Skin of body (tissue), 2 donors: Measurements from ENCODE around the gene LBX1. TPM values are rescaled to one million over a fixed set of nuclear protein-coding genes. Genes with fewer than 3 reads are reported as not detected.

ENCODE experiments used
- DNase-seq: peaks from one replicate; lab custom pipeline; 2025; lab: John Stamatoyannopoulos, UW
- total RNA-seq: library from RNA; depleted of rRNA; stranded (reverse); fragments of >200 nt; gene quantifications from one replicate; pipeline ENCODE4 v1.2.3, GENCODE V29; 2014

Gene LBX1
- total RNA-seq, 1 donor from 2014 or later = 0.20 TPM

DNA sequence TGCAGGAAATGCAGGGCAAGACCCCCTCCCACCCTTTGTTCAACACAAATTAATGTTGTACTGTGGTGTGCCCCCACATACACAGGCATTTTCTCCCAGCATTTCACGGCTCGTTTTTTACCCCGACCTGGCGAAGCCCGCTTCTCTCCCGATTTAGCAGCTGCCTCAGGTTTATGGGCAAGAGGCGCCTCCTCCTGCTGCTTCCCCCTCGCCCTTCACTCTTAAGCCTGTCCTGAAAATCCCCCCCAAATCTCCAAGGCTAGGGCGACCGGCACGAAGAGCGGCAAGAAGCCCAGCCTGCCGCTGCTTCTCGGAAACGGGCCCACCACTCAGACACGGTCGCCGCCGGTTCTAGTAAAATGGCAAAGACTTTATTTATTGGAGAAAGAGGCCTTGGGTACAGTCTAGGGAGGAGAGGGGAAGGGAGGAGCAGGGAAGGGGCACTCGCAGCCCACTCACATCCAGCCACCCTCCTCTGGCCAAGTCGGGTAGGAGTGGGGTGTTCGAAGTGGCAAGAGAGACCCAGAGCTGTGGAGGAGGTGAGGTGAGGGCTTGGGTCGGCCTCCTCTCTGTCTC, 3.3 kb downstream of the LBX1 start:
- no peak for DNase-seq

DNA sequence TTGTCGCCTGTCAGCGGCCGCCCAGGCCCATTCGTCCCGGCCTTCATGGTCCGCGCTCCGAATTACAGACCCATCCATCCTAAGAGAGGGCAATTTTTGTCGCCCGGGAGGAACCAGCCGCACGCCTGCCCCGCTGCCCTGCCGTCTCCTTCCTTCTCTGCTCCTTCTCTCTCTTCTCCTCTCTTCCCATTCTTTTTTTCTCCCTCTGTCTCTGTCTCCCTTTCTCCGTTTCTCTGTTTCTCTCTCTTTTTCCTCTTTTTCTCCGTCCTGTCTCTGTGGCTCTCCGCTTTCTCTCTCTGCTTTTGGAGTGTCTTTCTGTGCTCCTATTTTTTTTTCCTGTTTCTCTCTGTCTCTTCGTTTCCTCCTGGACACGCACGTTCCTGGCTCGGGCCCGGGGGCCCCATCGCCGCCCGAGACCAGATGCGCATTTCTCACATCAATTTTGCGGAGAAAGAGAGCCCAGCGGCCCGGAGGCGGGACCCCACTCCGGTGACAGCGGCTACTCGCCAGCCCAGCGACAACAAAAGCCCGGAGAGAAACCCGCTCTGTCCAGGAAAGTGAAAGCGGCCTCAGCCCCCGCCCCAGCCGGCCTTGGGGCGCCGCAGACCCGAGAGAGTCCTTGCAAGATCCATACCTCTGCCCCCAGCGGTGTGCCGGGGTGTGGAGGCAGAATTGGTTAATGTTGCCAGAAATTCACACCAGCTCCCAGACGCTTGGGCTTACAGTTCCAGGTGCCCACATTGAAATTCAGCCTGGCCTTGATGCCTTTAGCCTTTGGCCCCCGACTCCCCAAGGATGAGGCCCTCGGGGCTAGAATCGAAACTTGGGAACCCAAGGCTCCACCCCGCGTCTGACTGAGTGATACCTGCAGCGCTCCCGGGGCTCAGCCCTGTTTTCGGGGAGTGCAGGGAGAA, 4.1 kb downstream of the LBX1 start:
- DNase-seq = no peak

DNA sequence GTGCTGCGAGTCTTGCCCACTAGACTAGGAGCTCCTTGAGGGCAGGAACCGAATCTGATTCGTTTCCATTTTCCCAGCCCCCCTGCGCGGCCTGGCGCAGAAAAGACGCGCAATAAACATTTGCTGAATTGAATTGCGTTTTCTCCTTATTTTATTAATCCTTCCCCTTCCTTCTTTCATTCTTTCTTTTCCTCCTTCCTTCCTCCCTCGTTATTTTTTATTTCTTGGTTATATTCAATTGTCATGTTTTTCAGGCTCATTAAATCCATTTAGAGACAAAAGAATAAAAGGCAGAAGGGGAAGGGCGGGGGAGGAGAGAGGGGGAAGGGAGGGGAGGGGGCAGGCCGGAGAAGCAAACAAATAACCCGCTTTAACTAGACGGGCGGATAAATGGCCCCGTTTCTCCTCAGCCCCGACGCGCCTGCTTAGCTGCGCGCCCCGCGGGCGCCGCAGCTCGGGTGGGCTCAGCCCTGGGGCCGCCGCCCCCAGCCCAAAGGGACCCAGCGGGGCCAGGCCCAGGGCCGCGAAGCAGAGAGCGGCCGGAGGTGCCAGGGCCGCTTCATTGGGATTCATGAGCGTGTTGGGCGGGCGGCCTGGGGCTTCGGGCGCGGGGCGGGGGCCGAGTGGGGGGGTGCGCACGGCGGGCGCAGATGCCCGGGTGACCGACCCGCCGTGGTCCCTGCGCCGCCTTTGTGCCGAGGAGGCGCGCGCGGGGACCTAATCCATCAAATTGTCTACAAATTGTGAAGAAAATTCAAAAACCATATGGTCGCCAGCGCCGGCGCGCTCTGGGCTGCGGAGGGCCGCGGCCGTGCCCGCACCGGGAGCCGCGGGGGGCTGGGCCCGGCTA, 5.0 kb downstream of the LBX1 start:
- DNase-seq = no peak

DNA sequence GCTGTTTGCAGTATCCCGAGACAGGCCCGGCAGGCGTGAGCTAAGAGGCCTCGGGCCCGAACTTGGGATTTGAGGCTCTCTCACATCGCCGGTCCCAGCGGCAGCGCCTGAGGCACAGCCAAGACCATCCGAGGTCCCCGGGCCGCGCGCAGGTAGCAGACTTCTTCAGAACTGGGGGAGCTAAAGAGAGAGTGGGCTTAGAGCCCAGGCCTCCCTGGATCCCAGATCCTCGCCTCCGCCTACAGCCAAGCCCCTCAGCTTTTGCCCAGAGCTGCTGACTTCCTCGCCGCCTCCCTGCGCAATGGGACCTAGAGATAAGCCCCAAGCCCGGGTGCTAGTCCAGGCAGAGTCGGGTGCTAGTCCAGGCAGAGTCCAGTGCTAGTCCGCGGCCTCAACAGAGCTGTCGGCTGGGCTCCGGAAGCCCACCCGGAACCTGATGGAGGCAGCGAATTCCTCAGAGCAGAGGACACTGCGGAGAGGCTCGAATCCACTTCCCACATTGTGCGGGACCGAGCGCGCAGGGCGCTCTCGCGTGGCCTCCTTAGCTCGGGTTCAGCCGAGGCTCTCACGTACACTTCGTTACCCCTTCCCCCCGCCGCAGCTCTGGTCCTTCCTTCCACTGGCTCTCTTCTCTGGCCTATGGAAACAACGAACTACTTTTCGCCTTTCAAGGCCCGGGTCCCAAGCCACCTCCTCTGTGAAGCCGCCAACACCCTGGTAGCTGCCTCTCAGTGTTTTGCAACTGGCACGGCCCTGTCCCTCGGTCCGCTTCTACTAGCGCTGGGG, 5.8 kb downstream of the LBX1 start:
- DNase-seq = no peak

DNA sequence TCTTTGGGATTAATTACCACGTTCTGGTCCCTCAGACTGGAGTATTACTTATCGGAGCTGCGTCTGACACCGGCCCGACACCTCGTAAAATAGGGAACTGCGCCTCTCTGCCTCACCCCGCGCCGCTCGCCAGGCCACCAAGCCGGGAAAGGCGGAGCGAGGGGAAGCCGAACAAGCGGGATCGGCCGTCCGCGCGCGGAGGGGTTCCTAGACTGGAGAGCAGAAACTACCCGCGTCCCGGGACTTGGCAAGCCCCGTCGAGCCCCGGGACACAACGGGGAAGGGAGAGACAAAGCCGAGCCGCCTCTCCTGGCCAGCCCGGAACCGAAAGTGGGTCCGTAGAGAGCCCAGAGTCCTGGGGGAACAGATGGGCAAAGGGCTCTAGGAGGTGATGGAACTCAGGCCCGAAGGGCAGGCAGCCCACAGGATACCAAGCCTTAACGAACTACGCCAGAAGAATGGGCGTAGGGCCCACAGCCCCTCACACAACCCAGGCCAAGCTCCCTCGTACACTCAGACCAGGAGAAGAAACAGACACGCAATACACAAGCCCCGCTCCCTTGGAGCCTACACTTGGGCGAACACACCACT, 6.5 kb downstream of the LBX1 start:
- no peak for DNase-seq

GRCh38 chr10:101221963-101222531, 7.2 kb downstream of the LBX1 start:
- DNase-seq = no peak

DNA sequence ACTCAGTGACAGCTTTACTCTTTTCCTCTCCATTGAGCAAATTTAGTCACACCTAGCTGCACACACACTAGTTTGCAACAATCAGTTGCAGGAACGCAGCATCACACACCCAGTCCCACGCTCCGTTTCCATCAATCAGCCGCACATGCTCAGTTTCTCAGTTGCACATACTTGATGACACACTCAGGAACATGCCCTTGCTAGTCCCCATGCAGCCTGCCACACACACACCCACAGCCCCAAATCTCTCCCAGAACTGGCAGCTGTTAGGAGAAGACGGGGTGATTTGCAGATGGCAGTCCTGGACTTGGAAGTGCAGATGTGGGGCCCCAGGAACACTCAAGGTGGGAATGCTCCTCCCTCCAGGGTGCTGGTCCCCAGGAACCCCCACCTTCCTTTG, 7.7 kb downstream of the LBX1 start:
- DNase-seq = no peak

DNA sequence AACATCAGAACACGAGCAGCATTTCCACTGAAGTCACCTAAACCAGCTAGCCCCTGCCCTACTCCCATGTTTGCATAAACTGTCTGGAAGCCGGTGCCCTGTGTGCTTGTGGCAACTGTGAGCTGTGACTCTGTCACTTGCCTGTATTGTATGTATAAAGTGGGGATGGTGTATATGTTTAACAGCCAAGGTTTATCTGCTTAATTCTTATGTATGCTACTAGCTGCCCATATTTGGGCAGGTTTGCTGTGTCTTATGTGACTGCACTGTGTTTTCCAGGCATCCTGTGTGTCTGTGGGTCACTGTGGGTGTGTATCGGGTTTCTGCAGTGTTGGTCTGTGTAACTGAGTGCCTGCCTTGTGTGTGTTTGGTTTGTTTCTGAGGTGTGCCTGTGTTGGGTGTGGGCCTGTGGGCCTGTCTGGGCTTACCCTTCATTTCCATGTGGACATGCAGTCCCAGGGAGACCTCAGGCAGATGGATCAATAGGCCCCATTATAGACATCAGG, 9.3 kb downstream of the LBX1 start:
- DNase-seq = no peak

DNA sequence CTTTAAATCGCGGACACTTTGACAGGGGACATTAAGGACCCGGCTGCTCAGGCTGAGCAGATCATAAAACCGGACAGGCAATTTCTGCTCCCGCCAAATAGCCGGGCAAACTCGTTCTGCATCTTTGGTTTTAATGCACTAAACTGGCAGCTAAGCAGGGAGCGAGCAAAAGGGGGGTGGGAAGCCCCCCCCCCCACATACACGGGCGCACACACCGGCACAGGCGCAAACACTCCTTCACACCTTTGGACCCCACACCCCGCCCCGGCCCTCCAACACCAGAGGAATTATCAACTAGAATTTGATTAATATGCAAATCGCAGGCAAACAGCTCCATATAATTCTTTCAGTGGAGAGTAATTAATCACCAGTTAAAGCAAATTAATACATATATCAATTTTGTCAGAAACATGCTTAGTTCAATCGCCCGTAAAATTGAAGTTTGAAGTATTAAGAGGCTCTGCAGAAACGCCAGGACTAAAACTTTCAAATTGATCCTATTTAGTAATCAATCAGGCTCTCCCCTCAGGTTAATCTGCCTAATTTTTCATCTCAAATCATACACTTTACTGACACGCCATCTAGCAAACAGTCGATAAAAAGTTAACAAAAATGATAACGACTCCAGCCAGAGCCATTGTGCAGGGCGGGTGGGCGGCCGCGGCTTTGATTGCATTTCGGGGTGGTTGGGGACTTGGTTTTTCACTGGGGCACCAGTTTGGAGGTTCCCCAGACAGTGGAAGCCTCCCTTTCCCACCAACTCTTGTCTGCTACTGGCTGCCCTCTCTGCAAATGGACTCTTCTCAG, 9.9 kb downstream of the LBX1 start:
- DNase-seq = no peak

- no peak for DNase-seq
These were observed 10.7 kb downstream of the LBX1 start for GRCh38 chr10:101218351-101219138.

DNA sequence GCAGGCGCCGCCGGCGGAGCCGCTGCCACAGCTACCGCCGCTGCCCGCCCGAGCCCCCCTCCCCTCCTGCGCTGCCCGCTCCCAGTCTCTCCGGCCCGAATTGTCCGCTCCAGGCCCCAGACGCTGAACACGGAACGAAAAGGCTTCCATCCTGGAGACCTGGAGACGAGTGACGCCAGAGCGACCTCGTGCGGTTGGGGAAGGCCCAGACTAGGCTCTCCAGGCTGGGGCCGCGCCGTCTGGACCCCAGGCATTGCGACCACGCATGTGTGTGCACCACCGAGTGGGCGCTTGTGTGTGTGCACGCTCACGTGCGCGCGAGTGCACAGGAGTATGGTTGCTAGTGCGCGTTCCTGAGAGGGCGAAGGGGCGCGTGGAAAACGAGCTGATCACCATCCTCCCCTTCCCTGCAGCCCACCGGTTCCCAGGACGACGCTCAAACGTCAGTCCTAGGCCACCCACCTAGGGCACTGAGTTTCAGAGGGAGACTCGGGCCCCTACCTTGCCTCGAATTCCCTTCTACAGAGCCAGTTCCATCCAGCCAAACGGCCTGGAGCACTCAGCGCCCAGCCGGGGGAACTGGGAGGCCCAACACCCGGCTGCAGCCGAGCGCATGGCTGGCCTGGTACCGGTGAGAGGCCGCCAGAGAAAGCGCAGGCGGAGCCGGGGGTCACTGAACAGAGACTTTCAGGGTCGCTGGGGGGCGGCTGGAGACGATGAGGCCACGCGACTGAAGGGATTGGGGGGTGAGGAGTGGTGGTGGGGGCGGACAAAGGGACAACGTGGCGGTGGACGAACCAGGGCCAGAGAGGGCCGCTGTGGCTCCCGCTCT, 11.6 kb downstream of the LBX1 start:
- no peak for DNase-seq

- no peak for DNase-seq
These were observed 12.2 kb downstream of the LBX1 start for GRCh38 chr10:101217044-101217425.

DNA sequence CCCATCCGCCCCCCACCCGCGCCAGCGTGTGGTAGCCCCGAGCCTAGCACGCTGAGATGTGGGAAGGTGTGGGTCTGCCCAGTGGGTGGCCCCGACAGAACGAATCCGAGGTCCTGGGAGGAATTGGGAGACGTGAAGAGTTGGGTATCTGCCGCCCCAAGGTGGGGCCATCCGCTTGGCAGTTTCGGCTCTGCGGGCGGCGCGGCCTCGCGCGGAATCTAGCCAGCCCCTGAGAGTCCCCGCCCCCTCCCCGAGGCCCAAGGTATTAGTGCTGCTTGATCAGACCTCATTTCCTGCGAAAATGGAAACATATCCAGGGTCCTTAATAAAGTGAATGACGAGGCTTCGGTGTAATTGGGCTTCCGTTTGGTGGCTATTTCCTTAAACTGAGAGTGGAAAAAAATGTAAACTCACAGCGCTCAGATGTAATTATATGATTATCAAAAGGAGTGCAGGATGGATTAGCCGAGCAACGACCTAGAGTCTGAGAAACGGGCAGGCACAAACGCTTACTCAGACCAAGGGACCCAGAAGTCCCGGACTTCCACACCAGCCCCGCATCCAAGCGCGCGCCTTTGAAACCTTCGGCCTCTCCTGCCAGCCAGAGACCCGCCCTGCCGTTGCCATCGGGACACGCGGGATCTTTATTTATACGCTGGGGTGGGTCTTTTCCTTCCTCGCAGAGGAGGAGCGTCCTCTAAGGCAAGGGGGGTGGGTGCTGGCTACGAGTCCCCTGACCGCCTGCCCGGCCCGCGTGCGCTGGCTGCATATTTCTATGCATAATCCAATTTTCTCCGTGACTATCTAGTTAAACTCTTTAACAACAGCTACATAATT, 12.8 kb downstream of the LBX1 start:
- DNase-seq = no peak

DNA sequence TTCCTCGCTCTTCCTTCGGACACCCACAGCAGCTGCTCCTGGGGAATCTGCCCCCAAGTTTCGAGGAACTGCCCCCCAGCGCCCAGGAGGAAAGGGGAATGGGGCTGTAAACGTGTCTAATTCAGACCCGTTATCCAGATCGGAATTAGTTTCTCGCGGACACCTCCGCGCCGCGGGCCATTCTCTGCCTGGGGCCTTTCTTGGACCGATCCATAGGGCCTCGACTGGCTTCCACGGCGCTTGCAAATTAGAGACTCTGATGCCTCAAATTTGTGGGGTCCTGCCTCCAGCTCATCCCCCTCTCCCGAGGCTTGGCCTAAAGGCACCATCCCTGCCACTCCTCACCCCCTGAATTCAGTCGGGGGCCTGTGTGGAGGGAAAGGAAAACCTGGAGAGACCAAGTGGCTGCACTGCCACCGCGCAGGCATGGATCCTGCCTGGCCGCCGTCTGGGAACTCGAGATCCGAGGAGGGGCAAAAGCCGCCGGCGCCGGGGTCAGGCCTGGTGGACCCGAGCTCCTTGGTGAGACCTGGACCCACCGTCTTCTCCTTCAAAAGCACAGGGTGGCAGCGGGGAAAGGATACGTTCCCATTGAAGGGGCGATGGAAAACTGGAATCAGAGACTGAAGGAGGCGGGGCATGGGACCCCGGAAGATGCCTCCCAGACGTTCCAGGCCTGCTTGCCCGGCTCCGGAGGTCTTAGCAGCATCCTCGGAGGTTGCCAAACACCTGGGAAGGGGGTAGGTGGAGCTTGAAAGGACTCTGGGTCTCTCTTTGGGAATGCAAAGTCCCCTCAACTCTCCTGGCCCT, 13.7 kb downstream of the LBX1 start:
- DNase-seq = no peak

DNA sequence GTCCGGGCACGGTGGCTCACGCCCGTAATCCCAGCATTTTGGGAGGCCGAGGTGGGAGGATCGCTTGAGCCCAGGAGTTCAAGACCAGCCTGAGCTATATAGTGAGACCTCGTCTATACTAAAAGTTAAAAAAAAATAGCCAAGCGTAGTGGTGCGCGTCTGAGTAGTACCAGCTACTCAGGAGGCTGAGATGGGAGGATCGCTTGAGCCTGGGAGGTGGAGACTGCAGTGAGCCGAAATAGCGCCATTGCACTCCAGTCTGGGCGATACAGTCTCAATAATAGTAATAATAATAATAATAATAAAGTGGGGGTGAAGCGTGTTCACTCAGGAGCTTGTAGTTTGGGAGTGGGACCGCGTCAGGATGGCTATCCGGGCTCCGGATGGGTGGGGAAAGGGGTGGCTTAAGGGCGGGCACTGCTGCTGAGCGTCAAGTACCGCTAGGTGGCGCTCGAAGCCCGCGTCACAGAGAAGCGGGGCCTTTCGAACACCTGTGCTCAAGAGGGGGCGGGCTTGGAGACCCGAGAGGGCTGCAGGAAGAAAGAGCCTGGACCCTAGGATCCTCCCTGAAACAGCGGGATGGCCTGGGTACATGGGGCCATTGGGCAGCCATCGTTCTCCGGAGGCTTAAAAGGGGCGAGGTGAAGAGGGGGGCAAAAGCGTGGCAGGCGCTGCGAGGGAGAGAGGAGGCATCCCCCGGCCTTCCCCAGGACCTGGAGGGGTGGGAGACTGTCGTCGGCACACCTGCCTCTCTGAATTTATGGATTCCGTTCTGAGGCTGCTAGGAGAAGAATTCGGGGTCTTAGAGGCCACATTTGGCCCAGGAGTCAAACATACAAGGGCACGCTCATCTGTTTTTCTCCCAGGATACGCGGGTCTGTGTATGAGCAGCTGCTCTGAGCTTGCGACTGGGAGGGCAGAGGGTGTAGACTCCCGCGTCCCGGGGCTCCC, 14.5 kb downstream of the LBX1 start:
- peak; percentile 40 for DNase-seq
